HAP-1 (cell line): Measurements from ENCODE around the gene DCTN3.

Source experiments
- DNase-seq, 2 experiments: peaks; one replicate each; pipeline ENCODE4 v3.0.0-alpha.2; 2016 to 2020; ENCODE audit warnings: low spot score in 2 of 2
- H3K27me3 ChIP-seq: fragments of 250-450 bp; sonication (Bioruptor Pico); 2 replicates; pipeline ENCODE4 v1.5.1; 2020; ENCODE audit warnings: low read depth, mild to moderate bottlenecking, moderate library complexity
- H3K36me3 ChIP-seq: fragments of 250-450 bp; sonication (Bioruptor Pico); replicated peaks from 2 replicates; pipeline ENCODE4 v1.5.1; 2020; ENCODE audit warnings: mild to moderate bottlenecking
- H3K4me1 ChIP-seq: fragments of 250-450 bp; sonication (Bioruptor Pico); 2 replicates; pipeline ENCODE4 v1.5.1; 2020; ENCODE audit warnings: mild to moderate bottlenecking
- H3K4me3 ChIP-seq: fragments of 250-450 bp; sonication (Bioruptor Pico); 2 replicates; pipeline ENCODE4 v1.5.1; 2020; ENCODE audit warnings: mild to moderate bottlenecking, moderate library complexity
- H3K9me3 ChIP-seq: fragments of 250-450 bp; sonication (Bioruptor Pico); 2 replicates; pipeline ENCODE4 v1.5.1; 2020; ENCODE audit warnings: mild to moderate bottlenecking, moderate library complexity
- in situ Hi-C: fragments of 300-500 bp; cut with MboI; formaldehyde crosslinking; loops from 3 replicates; pipeline ENCODE4 v1.14.3; 2020; ENCODE audit warnings: low sequenced_read_pairs, inconsistent platforms, mixed read lengths

The DCTN3 gene

DNA sequence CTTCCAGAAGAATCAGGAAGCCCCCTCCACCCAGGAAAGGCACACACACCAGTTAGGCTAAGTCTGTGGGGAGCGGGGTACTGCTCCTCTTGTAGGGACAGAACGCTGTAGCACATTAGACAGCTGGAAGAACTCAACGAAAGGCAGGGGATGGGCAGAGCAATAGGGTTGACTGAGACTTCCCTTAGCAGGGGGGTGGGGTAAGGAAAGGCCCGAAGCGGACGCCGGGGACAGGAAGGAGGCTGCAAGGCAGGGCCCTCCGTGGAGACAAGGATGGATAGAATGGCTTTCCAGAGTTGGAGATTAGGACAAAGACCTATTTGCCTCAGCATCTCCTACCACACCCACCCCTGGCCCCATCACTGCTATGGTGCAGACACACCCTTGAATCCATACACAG is 45.1 kb downstream of the DCTN3 start:
- DNase-seq: no peak
- H3K27me3 ChIP-seq: no peaks in the 10 kb centered on the region
- in situ Hi-C loops: no loop called here

DNA sequence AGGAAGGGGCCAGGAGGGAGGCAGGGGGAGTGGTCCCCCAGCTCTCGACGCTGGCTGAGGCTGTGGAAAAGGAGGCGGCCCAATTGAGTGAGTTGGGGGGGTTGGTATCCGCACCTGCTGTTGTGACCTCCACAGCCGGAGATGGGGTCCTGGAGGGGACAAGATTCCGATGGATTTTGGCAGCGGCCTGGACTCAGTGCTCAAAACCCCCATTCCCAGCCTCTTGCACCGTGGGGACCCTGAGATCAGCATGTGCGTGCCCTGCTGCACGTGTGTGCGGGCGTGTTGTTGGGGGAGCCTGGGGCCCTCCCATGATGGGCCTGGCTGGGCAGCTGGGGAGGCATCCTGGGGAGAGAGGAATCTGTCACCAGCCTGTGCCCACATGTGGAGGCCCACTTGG is 45.7 kb downstream of the DCTN3 start:
- in situ Hi-C loops: no loop called here
- Histone ChIP-seq H3K9me3 (no peaks in the 10 kb centered on the region), H3K4me3 (no peak overlapping the region), H3K4me1 (no peaks in the 10 kb centered on the region), H3K36me3 (no peaks in the 10 kb centered on the region), H3K27me3 (no peaks in the 10 kb centered on the region)
- DNase-seq: no peak

More for the DNA sequence above, 45.1 kb downstream of the DCTN3 start:
- no peaks in the 10 kb centered on the region for H3K36me3 ChIP-seq
- H3K4me3 ChIP-seq: no peak overlapping the region
- H3K4me1 ChIP-seq: no peaks in the 10 kb centered on the region
- no peaks in the 10 kb centered on the region for H3K9me3 ChIP-seq

DNA sequence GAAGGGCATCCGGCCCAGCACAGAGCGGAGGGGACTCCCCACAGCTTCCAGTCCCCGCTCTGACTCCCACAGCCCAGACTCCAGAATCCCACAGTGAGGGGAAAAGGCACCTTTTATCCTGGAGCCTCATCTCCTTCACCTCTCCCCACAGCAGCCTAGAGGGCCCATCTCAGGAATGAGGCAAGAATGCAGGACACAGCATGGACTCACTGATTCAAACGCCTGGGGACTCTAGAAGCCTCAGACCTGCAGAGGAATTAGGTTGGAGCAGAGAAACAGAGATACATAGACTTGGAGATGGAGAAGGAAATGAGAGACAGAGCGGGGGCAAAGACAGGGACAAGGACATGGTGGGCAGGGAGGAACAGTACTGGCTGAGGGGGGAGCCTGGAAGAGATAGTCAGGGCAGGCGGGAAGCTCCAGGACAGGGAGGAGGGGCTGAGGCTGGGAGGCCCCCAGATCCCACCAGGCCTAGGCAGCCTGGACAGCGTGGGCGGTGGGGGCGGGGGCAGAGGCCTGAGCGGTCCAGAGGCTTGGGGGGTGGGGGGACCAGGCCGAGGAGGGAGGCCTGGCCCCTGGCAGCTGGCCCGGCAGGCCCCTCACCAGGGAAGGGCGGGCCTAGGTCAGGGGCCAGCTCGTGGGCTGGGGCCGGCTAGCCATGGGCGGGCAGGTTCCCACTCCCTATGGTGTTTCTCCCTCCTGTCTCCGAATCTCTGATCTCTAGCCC is 46.5 kb downstream of the DCTN3 start:
- Histone ChIP-seq H3K9me3 (no peaks in the 10 kb centered on the region), H3K4me3 (no peak overlapping the region), H3K27me3 (no peaks in the 10 kb centered on the region), H3K4me1 (no peaks in the 10 kb centered on the region), H3K36me3 (no peaks in the 10 kb centered on the region)
- no peak for DNase-seq
- in situ Hi-C loops: no loop called here

DNA sequence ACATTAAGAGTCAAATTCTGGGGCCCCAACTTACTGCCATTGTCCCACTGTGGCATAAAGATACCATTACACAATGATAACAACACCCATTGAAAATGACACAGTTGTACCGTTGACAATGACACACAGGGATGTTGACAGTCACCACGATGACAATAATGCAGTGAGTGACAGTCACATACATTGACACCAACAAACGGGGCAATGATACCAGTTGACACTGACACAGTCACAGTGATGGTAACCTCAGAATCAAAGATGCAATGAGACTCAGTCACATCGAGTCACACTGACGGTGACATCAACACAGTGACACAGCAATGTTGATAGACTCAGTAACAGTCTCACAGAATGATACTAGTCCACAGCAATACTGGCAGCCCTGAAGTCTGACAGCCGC is 47.7 kb downstream of the DCTN3 start:
- in situ Hi-C loops: no loop called here
- no peak overlapping the region for H3K4me3 ChIP-seq
- no peaks in the 10 kb centered on the region for H3K9me3 ChIP-seq
- no peaks in the 10 kb centered on the region for H3K36me3 ChIP-seq
- H3K27me3 ChIP-seq: no peaks in the 10 kb centered on the region
- no peaks in the 10 kb centered on the region for H3K4me1 ChIP-seq
- DNase-seq: no peak

- Histone ChIP-seq H3K36me3 (no peaks in the 10 kb centered on the region), H3K4me1 (no peaks in the 10 kb centered on the region), H3K4me3 (no peak overlapping the region), H3K27me3 (no peaks in the 10 kb centered on the region), H3K9me3 (no peaks in the 10 kb centered on the region)
- no peak for DNase-seq
- in situ Hi-C loops: no loop called here
Measured at GRCh38 chr9:34572092-34572491, 48.2 kb downstream of the DCTN3 start.

DNA sequence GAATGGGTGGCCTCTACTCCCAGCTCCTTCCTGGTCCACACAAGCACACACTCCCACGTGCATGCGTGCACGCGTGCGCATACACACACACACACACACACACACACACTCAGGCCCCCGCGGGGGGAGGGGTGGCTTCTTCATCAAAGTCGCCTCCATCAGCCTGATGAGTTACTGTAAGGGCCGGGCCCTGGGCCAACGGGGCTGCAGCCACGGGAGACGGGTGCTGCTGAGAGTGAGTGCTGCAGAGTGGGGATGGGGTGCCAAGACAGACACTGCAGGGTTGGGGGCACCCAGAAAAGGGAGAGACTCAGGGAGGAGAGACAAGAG is 48.8 kb downstream of the DCTN3 start:
- H3K36me3 ChIP-seq: no peaks in the 10 kb centered on the region
- H3K9me3 ChIP-seq: no peaks in the 10 kb centered on the region
- no peak for DNase-seq
- H3K4me1 ChIP-seq: no peaks in the 10 kb centered on the region
- H3K4me3 ChIP-seq: no peak overlapping the region
- in situ Hi-C loops: no loop called here
- H3K27me3 ChIP-seq: no peaks in the 10 kb centered on the region

DNA sequence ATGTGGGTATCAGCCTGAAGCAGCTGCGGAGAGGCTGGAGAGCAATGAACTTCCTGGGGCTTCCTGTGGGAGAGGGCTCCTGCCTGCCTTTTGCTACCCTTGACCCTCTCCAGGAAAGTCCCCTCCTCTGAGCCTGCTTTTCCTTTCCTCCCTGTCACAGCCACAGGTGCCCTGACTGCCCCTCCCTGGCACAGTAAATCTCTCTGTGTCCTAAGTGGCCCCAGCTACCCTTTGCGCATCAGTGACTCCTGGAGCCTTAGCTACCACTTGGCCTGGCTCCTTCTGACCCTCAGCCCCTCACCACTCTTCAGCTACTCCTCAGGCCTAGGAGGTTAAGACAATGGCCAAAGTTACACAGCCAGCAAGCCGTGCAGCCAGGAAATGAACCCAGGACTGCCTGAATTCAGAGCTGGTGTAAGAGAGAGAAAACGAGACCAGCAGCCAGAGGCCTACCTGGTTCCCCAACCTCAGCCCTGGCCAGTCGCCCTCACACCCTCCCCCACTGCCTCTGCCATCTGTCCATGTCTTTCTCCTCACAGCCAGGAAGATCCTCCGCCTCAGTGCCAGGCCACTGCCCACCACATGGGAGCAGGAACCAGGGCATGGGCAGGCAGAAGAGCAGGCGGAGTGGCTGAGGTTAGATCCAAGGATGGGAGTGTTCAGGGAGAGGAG is 49.4 kb downstream of the DCTN3 start:
- DNase-seq: no peak
- no peak overlapping the region for H3K4me3 ChIP-seq
- H3K4me1 ChIP-seq: no peaks in the 10 kb centered on the region
- no peaks in the 10 kb centered on the region for H3K36me3 ChIP-seq
- no peaks in the 10 kb centered on the region for H3K27me3 ChIP-seq
- H3K9me3 ChIP-seq: no peaks in the 10 kb centered on the region
- in situ Hi-C loops: no loop called here

GRCh38 chr9:34570376-34570775 is 49.9 kb downstream of the DCTN3 start:
- H3K36me3 ChIP-seq: no peaks in the 10 kb centered on the region
- in situ Hi-C loops: no loop called here
- no peaks in the 10 kb centered on the region for H3K27me3 ChIP-seq
- no peak for DNase-seq
- H3K4me1 ChIP-seq: no peaks in the 10 kb centered on the region
- no peaks in the 10 kb centered on the region for H3K9me3 ChIP-seq
- no peak overlapping the region for H3K4me3 ChIP-seq

DNA sequence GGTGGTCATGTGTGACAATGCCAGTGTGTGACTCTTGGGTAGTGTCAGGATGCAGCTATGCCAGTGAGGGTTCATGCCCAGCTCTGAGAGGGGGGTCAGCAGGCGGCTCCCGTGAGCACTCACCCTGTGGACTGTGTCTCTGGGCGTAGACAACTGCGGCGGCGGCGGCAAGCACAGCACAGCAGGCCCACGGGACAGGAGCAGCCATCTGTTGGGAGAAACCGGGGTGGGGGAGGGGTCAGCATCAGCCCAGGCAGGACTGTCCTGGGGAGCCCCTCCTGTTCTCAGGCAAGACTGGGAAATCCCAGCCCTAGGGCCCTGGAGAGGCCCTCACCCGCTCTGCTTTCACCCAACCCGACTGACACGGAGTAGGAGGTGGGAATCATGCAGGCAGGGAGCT is 51.5 kb downstream of the DCTN3 start:
- in situ Hi-C loops: no loop called here
- Histone ChIP-seq H3K9me3 (no peaks in the 10 kb centered on the region), H3K36me3 (no peaks in the 10 kb centered on the region), H3K4me1 (no peaks in the 10 kb centered on the region), H3K4me3 (no peak overlapping the region), H3K27me3 (no peaks in the 10 kb centered on the region)
- DNase-seq: no peak

DNA sequence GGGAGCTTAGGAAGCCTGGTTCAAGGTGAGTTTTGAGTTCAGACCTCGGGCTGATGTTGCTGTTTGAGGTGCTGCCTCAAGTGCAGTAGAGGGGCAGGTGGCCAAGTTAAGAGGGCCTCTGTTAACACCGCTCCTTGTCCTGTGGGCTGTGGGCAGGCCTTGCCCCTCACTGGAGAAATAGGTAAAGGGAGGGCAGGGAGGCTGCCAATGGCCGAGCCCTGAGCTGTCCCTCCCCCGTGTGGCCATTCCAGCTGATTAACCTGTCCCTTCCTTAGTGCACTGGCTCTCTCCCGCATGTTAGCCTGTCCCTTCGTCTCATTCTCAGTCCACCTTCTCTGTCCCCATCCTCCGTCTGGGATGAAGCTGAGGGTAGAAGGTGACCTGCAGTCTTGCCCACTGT is 52.2 kb downstream of the DCTN3 start:
- H3K4me3 ChIP-seq: no peak overlapping the region
- H3K36me3 ChIP-seq: no peaks in the 10 kb centered on the region
- H3K9me3 ChIP-seq: no peaks in the 10 kb centered on the region
- H3K27me3 ChIP-seq: no peaks in the 10 kb centered on the region
- in situ Hi-C loops: no loop called here
- no peak for DNase-seq
- no peaks in the 10 kb centered on the region for H3K4me1 ChIP-seq

- Histone ChIP-seq H3K27me3 (no peaks in the 10 kb centered on the region), H3K36me3 (no peaks in the 10 kb centered on the region), H3K9me3 (peaks cover 4% of the 10 kb centered on the region), H3K4me1 (no peaks in the 10 kb centered on the region), H3K4me3 (no peak overlapping the region)
- no peak for DNase-seq
- in situ Hi-C loops: no loop called here
Measured at GRCh38 chr9:34566972-34567371, 53.3 kb downstream of the DCTN3 start.

DNA sequence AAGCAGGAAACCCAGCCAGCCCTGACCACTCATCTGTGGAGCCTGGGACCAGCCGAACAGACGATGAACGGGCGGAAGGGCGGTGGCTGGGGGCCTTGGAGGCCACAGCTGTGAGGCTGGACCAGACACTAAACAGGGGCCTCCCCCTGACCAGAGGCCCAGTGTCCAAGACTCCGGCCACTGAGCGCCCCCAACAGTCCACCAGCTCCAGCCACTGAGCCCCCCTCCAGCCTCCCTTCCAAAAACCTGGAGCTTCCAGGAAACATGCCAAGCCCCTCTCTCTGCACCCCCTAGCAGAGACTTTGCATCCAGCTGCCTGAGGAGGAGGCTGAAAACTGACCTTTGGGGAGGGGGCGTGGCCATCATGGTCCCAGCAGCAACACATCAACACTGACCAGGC is 54.0 kb downstream of the DCTN3 start:
- no peaks in the 10 kb centered on the region for H3K27me3 ChIP-seq
- in situ Hi-C loops: no loop called here
- no peaks in the 10 kb centered on the region for H3K36me3 ChIP-seq
- peaks cover 6% of the 10 kb centered on the region for H3K9me3 ChIP-seq
- no peak for DNase-seq
- H3K4me3 ChIP-seq: no peak overlapping the region
- no peaks in the 10 kb centered on the region for H3K4me1 ChIP-seq

GRCh38 chr9:34565856-34566255 is 54.4 kb downstream of the DCTN3 start:
- Histone ChIP-seq H3K27me3 (no peaks in the 10 kb centered on the region), H3K4me3 (no peak overlapping the region), H3K4me1 (no peaks in the 10 kb centered on the region), H3K9me3 (peaks cover 6% of the 10 kb centered on the region), H3K36me3 (no peaks in the 10 kb centered on the region)
- in situ Hi-C loops: no loop called here
- no peak for DNase-seq

DNA sequence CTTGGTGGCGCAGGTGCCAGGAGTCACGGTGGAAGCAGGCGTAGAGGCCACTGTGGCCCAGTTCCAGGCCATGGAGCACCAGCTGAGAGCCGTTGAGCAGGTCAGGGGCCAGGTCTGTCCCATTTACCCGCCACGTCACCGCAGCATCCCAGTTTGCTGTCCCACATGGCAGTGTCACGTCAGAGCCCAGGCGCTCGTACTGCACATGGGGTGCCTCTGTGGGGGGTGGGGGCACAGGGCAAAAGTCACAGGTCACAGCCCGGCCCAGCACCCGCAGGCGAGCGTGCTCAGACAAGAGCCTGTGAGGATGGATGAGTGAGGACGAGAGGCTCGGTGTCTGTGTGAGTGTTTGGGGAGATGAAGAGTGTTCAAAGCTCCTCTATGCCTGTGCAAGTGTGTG is 55.7 kb downstream of the DCTN3 start:
- in situ Hi-C loops: no loop called here
- H3K4me3 ChIP-seq: no peak overlapping the region
- no peaks in the 10 kb centered on the region for H3K36me3 ChIP-seq
- peaks cover 6% of the 10 kb centered on the region for H3K9me3 ChIP-seq
- H3K27me3 ChIP-seq: no peaks in the 10 kb centered on the region
- no peaks in the 10 kb centered on the region for H3K4me1 ChIP-seq
- no peak for DNase-seq
